IgD-negative memory B cell (primary cell): ENCODE measurements around the gene DDR2. TPM values are rescaled to one million over a fixed set of nuclear protein-coding genes. Genes with fewer than 3 reads are reported as not detected.
A peak's percentile ranks its signal among the peaks of the same experiment; 100 is the strongest.

ENCODE experiments used
- H3K27ac Mint-ChIP-seq, 3 donors: one replicate each; pipeline ENCODE4 v1.8.0; 2020 to 2022; ENCODE audit warnings: mild to moderate bottlenecking in 3 of 3, mixed read lengths in 3 of 3, moderate library complexity in 1 of 3
- H3K27me3 Mint-ChIP-seq: one replicate; pipeline ENCODE4 v1.8.0; 2021; ENCODE audit warnings: mixed read lengths
- H3K36me3 Mint-ChIP-seq: one replicate; pipeline ENCODE4 v1.8.0; 2020; ENCODE audit warnings: mild to moderate bottlenecking, mixed read lengths
- H3K4me1 Mint-ChIP-seq, 3 donors: one replicate each; pipeline ENCODE4 v1.8.0; 2020 to 2022; ENCODE audit warnings: mixed read lengths in 3 of 3, mild to moderate bottlenecking in 1 of 3
- H3K4me3 Mint-ChIP-seq, 4 donors: one replicate each; pipeline ENCODE4 v1.8.0; 2020 to 2022; ENCODE audit warnings: mild to moderate bottlenecking in 4 of 4, mixed read lengths in 4 of 4, moderate library complexity in 3 of 4
- H3K9me3 Mint-ChIP-seq, 3 donors: one replicate each; pipeline ENCODE4 v1.8.0; 2020 to 2021; ENCODE audit warnings: mixed read lengths in 3 of 3, mild to moderate bottlenecking in 1 of 3
- polyA plus RNA-seq: library from polyadenylated mRNA; unstranded; fragments of 300-500 nt; fragmentation: Illumina TruSeq; gene quantifications from one replicate; pipeline ENCODE4 v1.2.3, GENCODE V29; 2021

The DDR2 gene
- polyA plus RNA-seq, 1 donor from 2014 or later = 0.43 TPM

- peaks cover 1% of the 10 kb centered on the region for H3K27me3 Mint-ChIP-seq
- H3K36me3 Mint-ChIP-seq = no peaks in the 10 kb centered on the region
- H3K4me1 Mint-ChIP-seq = no peaks in the 10 kb centered on the region
- H3K9me3 Mint-ChIP-seq = no peaks in the 10 kb centered on the region
- no peak overlapping the region for H3K27ac Mint-ChIP-seq
- no peak overlapping the region for H3K4me3 Mint-ChIP-seq
Measured at GRCh38 chr1:162709132-162709860, 77.0 kb downstream of the DDR2 start.

GRCh38 chr1:162709870-162710269, 77.6 kb downstream of the DDR2 start:
- H3K27ac Mint-ChIP-seq = peak overlapping the region in 1 of 3 donors; percentile 9
- no peaks in the 10 kb centered on the region for H3K9me3 Mint-ChIP-seq
- peaks cover 1% of the 10 kb centered on the region for H3K27me3 Mint-ChIP-seq
- H3K36me3 Mint-ChIP-seq = no peaks in the 10 kb centered on the region
- no peak overlapping the region for H3K4me3 Mint-ChIP-seq
- H3K4me1 Mint-ChIP-seq = no peaks in the 10 kb centered on the region

GRCh38 chr1:162710345-162710744, 78.1 kb downstream of the DDR2 start:
- H3K4me3 Mint-ChIP-seq = no peak overlapping the region
- no peak overlapping the region for H3K27ac Mint-ChIP-seq
- no peaks in the 10 kb centered on the region for H3K4me1 Mint-ChIP-seq
- H3K27me3 Mint-ChIP-seq = peaks cover 1% of the 10 kb centered on the region
- H3K36me3 Mint-ChIP-seq = no peaks in the 10 kb centered on the region
- H3K9me3 Mint-ChIP-seq = no peaks in the 10 kb centered on the region

- Mint-ChIP-seq H3K36me3 (no peaks in the 10 kb centered on the region), H3K27ac (no peak overlapping the region), H3K27me3 (peaks cover 1% of the 10 kb centered on the region), H3K9me3 (no peaks in the 10 kb centered on the region), H3K4me3 (no peak overlapping the region), H3K4me1 (no peaks in the 10 kb centered on the region)
Measured at GRCh38 chr1:162710780-162711465, 78.7 kb downstream of the DDR2 start.

GRCh38 chr1:162712317-162713029, 80.2 kb downstream of the DDR2 start:
- Mint-ChIP-seq H3K9me3 (no peaks in the 10 kb centered on the region), H3K36me3 (no peaks in the 10 kb centered on the region), H3K4me1 (no peaks in the 10 kb centered on the region), H3K27me3 (peaks cover 3% of the 10 kb centered on the region), H3K4me3 (no peak overlapping the region), H3K27ac (no peak overlapping the region)

GRCh38 chr1:162716123-162716522, 83.9 kb downstream of the DDR2 start:
- H3K4me3 Mint-ChIP-seq = no peak overlapping the region
- H3K4me1 Mint-ChIP-seq = no peaks in the 10 kb centered on the region
- H3K27me3 Mint-ChIP-seq = peaks cover 2% of the 10 kb centered on the region
- H3K36me3 Mint-ChIP-seq = no peaks in the 10 kb centered on the region
- H3K27ac Mint-ChIP-seq = no peak overlapping the region
- H3K9me3 Mint-ChIP-seq = no peaks in the 10 kb centered on the region

GRCh38 chr1:162716552-162716951, 84.3 kb downstream of the DDR2 start:
- Mint-ChIP-seq H3K36me3 (no peaks in the 10 kb centered on the region), H3K9me3 (no peaks in the 10 kb centered on the region), H3K4me1 (no peaks in the 10 kb centered on the region), H3K27ac (no peak overlapping the region), H3K4me3 (no peak overlapping the region), H3K27me3 (peaks cover 2% of the 10 kb centered on the region)

GRCh38 chr1:162717548-162718184, 85.4 kb downstream of the DDR2 start:
- H3K4me1 Mint-ChIP-seq = no peaks in the 10 kb centered on the region
- H3K27me3 Mint-ChIP-seq = peaks cover 2% of the 10 kb centered on the region
- no peak overlapping the region for H3K27ac Mint-ChIP-seq
- no peak overlapping the region for H3K4me3 Mint-ChIP-seq
- H3K36me3 Mint-ChIP-seq = no peaks in the 10 kb centered on the region
- no peaks in the 10 kb centered on the region for H3K9me3 Mint-ChIP-seq

GRCh38 chr1:162719678-162720077, 87.4 kb downstream of the DDR2 start:
- peaks cover 0 to 2% (median 0%) of the 10 kb centered on the region in 3 donors for H3K9me3 Mint-ChIP-seq
- H3K4me3 Mint-ChIP-seq = no peak overlapping the region
- H3K36me3 Mint-ChIP-seq = peaks cover 2% of the 10 kb centered on the region
- peaks cover 2% of the 10 kb centered on the region for H3K27me3 Mint-ChIP-seq
- H3K27ac Mint-ChIP-seq = no peak overlapping the region
- no peaks in the 10 kb centered on the region for H3K4me1 Mint-ChIP-seq

GRCh38 chr1:162720996-162721395, 88.7 kb downstream of the DDR2 start:
- Mint-ChIP-seq H3K9me3 (peaks cover 0 to 2% (median 0%) of the 10 kb centered on the region in 3 donors), H3K4me3 (no peak overlapping the region), H3K4me1 (no peaks in the 10 kb centered on the region), H3K27me3 (peaks cover 2% of the 10 kb centered on the region), H3K27ac (no peak overlapping the region), H3K36me3 (peaks cover 2% of the 10 kb centered on the region)

- Mint-ChIP-seq H3K27me3 (peaks cover 2% of the 10 kb centered on the region), H3K4me3 (no peak overlapping the region), H3K27ac (no peak overlapping the region), H3K36me3 (peaks cover 2% of the 10 kb centered on the region), H3K9me3 (peaks cover 0 to 2% (median 0%) of the 10 kb centered on the region in 3 donors), H3K4me1 (no peaks in the 10 kb centered on the region)
Measured at GRCh38 chr1:162721471-162721870, 89.2 kb downstream of the DDR2 start.

GRCh38 chr1:162722036-162722435, 89.8 kb downstream of the DDR2 start:
- Mint-ChIP-seq H3K9me3 (peaks cover 0 to 2% (median 0%) of the 10 kb centered on the region in 3 donors), H3K4me1 (no peaks in the 10 kb centered on the region), H3K36me3 (peaks cover 2% of the 10 kb centered on the region), H3K27me3 (no peaks in the 10 kb centered on the region), H3K4me3 (no peak overlapping the region), H3K27ac (no peak overlapping the region)

GRCh38 chr1:162724583-162725120, 92.4 kb downstream of the DDR2 start:
- H3K4me3 Mint-ChIP-seq = no peak overlapping the region
- H3K27me3 Mint-ChIP-seq = no peaks in the 10 kb centered on the region
- H3K27ac Mint-ChIP-seq = no peak overlapping the region
- peaks cover 0 to 2% (median 0%) of the 10 kb centered on the region in 3 donors for H3K9me3 Mint-ChIP-seq
- peaks cover 2% of the 10 kb centered on the region for H3K36me3 Mint-ChIP-seq
- H3K4me1 Mint-ChIP-seq = no peaks in the 10 kb centered on the region

- Mint-ChIP-seq H3K36me3 (peaks cover 2% of the 10 kb centered on the region), H3K27ac (no peak overlapping the region), H3K27me3 (no peaks in the 10 kb centered on the region), H3K4me3 (no peak overlapping the region), H3K9me3 (peaks cover 0 to 2% (median 0%) of the 10 kb centered on the region in 3 donors), H3K4me1 (no peaks in the 10 kb centered on the region)
Measured at GRCh38 chr1:162725301-162725837, 93.1 kb downstream of the DDR2 start.
